ENCODE results near the gene ADCK1.

DNA sequence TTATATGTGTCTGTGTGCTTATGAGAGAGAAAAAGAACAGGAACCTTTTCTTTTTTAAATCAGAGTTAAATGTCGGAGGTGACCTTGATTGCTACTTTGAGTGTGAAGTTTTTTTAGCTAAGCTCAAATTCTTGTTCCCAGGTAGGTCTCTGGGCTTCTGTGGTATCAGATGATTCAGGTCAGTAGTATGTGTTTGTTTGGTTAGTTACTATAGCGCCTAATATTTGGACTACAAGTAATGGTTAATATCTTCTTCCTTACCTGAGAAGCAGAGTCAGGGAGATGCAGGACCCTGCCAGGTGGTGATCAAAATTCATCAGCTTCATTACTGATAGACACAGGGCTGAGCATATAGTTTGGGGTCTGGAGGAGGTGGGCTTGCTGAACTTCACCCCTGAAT is 30.8 kb downstream of the ADCK1 start:
- TF ChIP-seq CTCF (conservative IDR thresholded peaks at IDR 0.05; ENCODE audit: low read depth, low read length) (no peak), EZH2 (IDR thresholded peaks at IDR 0.05; ENCODE audit: low read length, unreplicated experiment) (no peak), EZH2phosphoT487 (IDR thresholded peaks at IDR 0.05; ENCODE audit: borderline replicate concordance, low read length) (no peak)
